Fibroblast of the aortic adventitia (primary cell): ENCODE measurements around the gene TMEM63C. TPM values are rescaled to one million over a fixed set of nuclear protein-coding genes. Genes with fewer than 3 reads are reported as not detected.

Source experiments
- DNase-seq: peaks from one replicate; pipeline ENCODE4 v3.0.0-alpha.2; 2010; ENCODE audit warnings: low read depth
- H3K4me3 ChIP-seq: 2 replicates; pipeline ENCODE4 v1.5.1; 2011; ENCODE audit warnings: low read depth, mild to moderate bottlenecking, control low read depth, low read length, moderate library complexity
- total RNA-seq: library from RNA; depleted of rRNA; stranded (reverse); fragments of >200 nt; gene quantifications from 2 replicates; pipeline ENCODE4 v1.2.3, GENCODE V29; 2012; ENCODE audit warnings: low replicate concordance
- TF ChIP-seq, protein P1 (sequence below): IDR thresholded peaks from 2 replicates; pipeline ENCODE4 v1.5.1; 2011; ENCODE audit warnings: mild to moderate bottlenecking, low read length, control low read depth, inconsistent platforms; ENCODE audit not compliant: insufficient read depth

The TMEM63C gene
- total RNA-seq, 1 donor = not detected

DNA sequence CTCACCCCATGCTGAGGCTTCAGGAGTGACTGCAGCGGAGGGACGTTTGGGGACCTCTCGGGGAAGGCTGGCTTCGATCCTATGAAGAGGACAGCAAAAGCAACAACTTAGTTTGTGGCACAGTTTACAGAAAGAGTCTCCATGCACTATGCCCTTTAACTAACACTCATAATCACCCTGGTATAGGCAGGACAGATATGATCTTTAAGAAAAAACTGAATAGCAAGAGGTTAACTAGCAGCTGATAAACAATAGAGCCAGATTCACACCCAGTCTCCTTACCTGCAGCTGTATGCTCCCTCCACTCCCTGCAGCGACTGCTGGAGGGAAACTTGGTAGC lies 27.4 kb downstream of the TMEM63C start:
- H3K4me3 ChIP-seq = no peak overlapping the region
- TF ChIP-seq, protein P1, sequence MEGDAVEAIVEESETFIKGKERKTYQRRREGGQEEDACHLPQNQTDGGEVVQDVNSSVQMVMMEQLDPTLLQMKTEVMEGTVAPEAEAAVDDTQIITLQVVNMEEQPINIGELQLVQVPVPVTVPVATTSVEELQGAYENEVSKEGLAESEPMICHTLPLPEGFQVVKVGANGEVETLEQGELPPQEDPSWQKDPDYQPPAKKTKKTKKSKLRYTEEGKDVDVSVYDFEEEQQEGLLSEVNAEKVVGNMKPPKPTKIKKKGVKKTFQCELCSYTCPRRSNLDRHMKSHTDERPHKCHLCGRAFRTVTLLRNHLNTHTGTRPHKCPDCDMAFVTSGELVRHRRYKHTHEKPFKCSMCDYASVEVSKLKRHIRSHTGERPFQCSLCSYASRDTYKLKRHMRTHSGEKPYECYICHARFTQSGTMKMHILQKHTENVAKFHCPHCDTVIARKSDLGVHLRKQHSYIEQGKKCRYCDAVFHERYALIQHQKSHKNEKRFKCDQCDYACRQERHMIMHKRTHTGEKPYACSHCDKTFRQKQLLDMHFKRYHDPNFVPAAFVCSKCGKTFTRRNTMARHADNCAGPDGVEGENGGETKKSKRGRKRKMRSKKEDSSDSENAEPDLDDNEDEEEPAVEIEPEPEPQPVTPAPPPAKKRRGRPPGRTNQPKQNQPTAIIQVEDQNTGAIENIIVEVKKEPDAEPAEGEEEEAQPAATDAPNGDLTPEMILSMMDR = no peak
- no peak for DNase-seq

DNA sequence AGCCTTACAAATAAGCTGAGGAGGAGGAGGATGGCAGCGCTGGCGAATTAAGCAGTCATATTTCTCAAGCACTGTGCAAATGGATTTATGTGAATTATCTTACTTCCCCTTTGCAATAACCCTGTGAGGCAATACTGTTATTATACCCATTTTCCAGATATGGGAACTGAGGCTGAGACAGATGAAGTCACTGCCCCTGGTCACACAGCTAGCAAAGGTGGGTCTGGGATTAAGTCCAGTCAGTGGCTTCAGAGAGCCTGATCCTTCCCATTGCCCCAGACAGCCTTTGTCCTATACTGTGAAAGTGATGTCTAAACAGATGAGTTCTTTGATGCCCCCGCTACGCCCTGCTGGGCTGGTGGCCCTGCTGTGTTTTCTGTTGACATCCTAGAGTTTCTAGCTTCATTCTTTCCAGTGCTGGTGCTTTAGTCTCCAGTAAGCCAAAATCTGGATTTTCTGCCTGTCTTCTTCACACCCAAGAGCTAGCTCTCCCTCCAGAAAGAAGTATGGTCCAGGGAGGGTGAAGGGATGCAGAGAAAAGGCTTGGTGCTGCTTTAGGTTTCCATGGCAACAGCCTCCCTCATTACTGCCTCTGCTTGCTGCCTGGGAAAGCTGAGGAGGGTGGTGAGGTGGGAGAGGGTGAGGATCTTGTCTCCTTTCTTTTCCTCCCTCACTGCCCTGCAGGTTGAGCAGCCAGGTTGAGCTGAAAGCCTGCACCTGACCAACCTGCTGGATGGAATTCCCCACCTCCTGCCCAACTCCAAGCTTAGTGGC lies 30.7 kb downstream of the TMEM63C start:
- TF ChIP-seq, protein P1 = no peak
- H3K4me3 ChIP-seq = no peak overlapping the region
- no peak for DNase-seq

DNA sequence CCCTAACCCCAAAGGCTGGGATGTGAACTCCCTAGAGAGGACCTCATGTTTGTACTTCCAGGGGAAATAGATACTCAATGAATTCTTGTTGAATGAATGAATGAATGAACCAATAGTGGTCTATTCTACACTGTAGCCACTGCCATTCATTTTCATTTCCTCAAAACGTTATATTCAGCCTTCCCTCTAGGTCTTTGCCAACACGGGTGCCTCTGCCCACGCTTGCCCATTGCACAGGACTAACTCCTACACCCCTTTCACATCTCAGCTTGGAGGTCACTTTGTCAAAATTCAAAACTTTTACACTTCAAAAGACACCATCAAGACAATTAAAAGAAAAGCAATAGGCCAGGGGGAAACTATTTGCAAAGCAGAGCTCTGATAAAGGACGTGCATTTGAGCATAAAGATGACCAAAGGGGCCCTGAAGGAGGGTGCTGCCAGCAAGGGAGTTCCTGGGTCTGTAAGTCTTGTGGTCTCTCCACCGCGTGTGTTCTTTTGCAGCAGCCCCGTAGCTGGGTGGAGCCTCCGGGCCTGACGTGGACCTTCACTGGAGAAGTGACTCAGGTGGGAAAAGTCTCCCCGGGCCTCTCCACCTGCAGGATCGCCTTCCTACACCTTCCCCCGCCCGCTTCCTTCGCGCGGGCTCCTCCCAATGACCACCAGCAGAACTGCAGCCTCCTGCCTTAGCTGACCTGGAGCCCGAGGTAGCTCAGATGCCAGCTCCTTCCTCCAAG lies 31.5 kb downstream of the TMEM63C start:
- peak; percentile 5 for DNase-seq
- H3K4me3 ChIP-seq = no peak overlapping the region
- TF ChIP-seq, protein P1 = peak; percentile 68

DNA sequence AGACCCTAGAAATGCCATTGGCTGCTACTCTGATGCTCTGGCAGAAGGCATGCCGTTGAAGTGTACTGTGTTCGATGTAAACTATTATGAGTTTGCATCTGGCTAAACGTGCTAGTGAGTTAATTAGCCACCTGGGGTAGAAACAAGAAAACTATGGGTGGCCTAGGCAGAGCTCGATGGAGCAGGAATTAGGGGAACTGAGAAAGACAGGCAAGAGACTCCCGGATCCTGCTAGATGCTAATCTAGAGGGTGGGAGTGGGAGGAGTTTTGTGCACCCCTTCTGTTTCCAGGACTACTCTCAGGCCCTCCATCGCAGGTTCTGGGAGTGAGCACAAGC lies 32.0 kb downstream of the TMEM63C start:
- no peak for DNase-seq

DNA sequence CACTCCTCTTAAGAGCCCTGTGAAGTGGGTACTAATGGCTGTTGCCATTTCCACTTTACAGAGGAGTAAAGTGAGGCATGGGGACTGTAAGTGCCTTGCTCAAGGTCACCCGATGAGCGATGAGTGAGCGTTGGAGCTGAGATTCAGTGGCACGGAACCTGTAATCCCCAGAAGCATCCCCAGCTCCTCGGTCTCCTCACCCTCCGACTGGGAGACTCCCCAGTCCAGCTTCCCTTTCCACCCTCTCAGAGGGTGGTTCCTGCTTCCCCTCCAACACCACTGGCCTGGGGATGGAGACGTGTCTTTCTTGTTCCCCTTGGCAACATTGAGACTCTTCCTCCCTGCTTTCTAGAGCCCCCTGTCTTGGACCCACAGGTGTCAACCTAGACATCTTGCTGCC lies 32.6 kb downstream of the TMEM63C start:
- TF ChIP-seq, protein P1 = no peak
- DNase-seq = no peak

More for the DNA sequence above, 32.0 kb downstream of the TMEM63C start:
- no peak overlapping the region for H3K4me3 ChIP-seq
- TF ChIP-seq, protein P1 = no peak

DNA sequence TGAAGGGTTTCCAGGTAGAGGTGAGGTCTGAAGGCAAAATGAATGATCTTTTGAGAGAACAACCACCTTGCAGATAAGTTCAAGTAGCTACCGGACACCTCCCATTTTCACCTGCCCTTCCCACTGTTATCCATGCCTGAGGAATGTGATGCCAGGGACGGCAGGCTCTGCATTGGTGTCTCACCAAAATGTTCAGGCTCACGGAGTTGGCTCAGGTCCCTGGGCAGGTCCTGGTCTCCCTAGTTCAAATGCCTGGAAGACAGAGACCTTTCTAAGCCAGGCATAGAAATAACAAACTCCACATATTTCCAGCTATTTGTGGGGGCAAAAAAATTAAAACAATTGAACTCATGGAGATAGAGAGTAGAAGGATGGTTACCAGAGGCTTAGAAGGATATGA lies 36.0 kb downstream of the TMEM63C start:
- TF ChIP-seq, protein P1 = no peak
- DNase-seq = no peak
- H3K4me3 ChIP-seq = no peak overlapping the region

More for the DNA sequence above, 32.6 kb downstream of the TMEM63C start:
- no peak overlapping the region for H3K4me3 ChIP-seq
